Middle frontal gyrus (tissue), 1 donor: Measurements from ENCODE around the gene WDSUB1.

Source experiments
- DNase-seq: peaks from one replicate; pipeline ENCODE4 v3.0.0-alpha.2; 2015; ENCODE audit warnings: low spot score; ENCODE audit errors: extremely low spot score

The WDSUB1 gene

GRCh38 chr2:159266554-159266953 lies 19.9 kb downstream of the WDSUB1 start:
- no peak for DNase-seq

- no peak for DNase-seq
Measured at GRCh38 chr2:159265171-159265576, 21.3 kb downstream of the WDSUB1 start.

- DNase-seq, result no peak
Measured at GRCh38 chr2:159262904-159263303, 23.6 kb downstream of the WDSUB1 start.

GRCh38 chr2:159262226-159262625 lies 24.3 kb downstream of the WDSUB1 start:
- DNase-seq, result no peak

DNA sequence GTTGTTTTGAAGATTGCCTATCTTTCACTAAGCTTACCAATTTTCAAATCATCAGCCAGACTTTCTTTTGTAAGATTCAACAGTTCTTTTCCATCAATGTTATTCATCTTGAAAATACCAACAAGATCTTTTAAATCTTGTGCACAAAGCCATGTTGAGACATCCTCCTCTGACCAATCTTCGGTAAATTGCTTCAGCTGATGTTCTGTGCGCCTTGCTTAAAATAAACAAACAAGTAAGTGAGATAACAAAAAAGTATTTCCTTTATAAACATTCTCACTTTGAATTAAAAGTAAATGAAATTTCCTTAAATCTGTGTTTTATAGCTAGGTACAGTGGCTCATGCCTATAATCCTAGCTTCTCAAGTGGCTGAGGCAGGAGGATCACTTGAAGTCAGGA lies 30.3 kb downstream of the WDSUB1 start:
- no peak for DNase-seq

- no peak for DNase-seq
Measured at GRCh38 chr2:159252905-159253304, 33.6 kb downstream of the WDSUB1 start.

DNA sequence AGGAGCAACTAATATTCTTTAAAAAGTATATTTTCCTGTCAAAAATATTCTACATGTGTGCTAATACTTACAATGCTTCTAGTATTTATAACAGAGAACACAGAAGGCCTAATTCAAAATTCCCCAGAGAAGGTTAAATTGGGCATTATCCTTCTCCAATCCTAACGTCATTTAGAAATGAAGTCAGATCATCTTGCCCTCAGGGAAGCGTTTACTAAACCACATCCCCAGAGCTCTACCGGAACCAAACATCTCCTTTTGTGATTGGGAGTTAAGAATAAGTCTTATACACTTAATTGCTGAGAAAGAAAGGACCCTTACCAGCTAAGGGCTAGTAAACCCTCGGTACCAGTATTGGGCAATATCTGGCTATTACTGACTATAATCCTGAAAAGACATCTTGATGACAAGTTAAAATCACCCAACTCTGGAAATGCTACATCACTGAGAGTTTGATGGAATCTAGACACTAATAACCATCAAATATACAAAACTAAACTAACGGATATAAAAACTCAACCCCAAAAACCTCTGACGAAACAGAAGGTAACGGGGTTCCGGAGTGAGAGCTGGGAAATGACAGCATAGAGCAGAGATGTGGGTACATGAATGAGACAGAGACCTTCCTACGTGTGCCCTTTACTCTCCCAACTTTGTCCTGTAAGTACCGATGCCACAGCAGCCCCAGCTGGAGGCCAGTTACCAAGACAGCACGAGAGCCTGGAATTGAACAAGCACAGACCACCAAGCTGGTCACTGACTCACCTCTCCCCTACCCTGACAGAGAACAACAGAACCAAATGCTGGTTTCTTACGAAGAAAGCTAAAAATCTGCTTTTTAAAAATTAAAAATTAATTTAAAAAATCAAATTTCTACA lies 35.0 kb downstream of the WDSUB1 start:
- DNase-seq, result no peak

GRCh38 chr2:159249990-159250715 lies 36.4 kb downstream of the WDSUB1 start:
- no peak for DNase-seq

DNA sequence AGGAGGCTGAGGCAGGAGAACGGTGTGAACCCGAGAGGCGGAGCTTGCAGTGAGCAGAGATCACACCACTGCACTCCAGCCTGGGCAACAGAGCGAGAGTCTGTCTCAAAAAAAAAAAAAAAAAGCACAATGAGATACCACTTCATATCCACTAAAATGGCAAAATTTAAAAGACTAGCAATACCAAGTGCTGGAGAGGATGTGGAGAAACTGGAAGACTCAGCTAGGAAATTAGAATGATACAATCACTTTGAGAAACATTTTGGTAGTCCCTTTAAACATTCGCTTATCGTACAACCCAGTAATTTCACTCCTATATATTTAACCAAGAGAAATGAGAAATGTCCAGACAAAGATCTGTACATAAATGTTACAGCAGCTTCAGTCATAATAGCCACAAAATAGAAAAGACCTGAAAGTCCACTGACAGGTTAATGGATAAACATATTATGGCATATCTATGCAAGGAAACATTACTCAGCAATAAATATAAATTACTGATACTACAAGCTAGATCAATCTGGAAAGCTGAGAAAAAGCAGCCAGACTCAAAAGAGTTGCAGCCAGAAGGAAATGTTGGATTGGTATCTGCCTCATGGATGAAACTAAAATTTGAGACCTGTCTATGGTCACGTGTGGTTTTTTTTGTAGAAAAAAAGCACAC lies 40.0 kb downstream of the WDSUB1 start:
- DNase-seq, result no peak

GRCh38 chr2:159243529-159243928 lies 43.0 kb downstream of the WDSUB1 start:
- DNase-seq, result no peak

GRCh38 chr2:159234868-159235267 lies 51.6 kb downstream of the WDSUB1 start:
- DNase-seq, result no peak

DNA sequence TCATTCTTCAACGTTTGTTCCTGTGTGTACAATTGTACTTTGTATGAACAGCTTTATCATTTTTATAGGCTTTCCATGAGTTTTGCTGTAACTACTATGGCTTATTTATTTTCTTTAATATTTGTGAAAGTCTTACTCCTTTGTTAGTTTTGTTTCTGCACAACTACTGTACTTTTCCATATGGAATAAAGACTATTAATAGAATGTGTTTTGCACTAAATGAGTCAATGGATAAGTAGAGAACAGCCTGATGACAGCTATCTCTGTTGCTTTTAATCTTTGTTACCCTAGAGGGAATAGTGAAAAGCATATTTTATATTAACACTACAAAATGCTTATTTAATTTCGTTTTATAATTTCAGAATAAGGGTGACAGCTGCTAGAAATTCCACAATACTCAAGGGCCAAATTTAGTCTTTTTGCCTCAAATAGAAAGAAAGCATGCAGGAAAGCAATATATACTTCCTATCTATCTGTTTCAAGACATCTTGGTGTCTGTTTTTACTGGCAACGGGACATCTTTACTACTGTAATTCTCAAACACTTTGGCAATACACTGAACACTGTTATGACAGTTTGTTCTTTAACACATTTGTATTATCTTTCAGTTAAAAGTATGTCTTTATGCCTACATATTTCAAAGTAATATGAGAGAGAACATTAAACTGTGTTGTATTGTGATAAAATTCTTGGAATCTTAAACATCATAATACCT lies 53.9 kb downstream of the WDSUB1 start:
- DNase-seq, result no peak

DNA sequence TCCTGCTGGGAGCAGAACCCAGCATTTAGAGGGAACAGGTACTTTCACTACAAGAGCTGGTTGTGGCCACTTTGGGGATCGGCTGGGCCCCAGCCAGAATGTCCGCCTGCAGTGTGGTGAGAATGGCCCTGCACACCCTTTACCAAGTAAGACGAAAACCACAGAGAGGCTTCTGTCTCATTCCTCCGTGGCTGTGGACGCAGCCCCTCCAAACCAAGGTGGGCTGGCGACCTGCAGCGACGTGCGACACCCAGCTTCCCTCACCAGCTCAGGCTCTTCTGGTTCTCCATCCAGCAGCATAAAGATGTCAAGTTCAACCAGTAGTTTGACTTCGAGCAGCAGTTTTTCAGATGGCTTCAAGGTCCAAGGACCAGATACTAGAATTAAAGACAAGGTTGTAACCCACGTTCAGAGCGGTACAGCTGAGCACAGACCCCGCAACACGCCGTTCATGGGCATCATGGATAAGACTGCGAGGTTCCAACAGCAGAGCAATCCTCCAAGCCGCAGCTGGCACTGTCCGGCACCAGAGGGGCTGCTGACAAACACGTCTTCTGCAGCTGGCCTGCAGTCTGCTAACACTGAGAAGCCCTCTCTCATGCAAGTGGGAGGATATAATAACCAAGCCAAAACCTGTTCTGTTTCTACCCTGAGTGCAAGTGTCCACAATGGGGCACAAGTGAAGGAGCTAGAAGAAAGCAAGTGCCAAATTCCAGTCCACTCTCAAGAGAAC lies 56.2 kb downstream of the WDSUB1 start:
- no peak for DNase-seq

- DNase-seq, result no peak
Measured at GRCh38 chr2:159229476-159230144, 56.9 kb downstream of the WDSUB1 start.

GRCh38 chr2:159228081-159228581 lies 58.4 kb downstream of the WDSUB1 start:
- DNase-seq, result no peak

DNA sequence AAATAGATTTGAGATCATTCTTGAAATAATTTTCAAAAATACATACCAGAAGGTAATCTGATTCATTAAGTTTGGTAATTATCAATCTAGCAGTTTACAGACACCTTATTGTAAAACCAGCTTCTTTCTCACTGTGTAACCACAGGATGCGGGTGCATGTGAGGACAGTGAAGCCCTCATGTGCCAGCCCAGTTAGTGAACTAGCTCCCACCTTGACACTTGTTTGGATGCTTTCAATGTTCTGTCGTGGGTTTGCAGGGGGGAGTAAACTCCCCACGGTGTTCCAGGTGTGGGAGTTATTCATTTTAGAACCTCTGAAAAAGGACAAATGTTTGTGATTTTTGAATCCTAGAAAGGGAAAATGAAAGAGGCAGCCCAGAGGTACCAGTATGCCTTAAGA lies 59.0 kb downstream of the WDSUB1 start:
- DNase-seq, result no peak

DNA sequence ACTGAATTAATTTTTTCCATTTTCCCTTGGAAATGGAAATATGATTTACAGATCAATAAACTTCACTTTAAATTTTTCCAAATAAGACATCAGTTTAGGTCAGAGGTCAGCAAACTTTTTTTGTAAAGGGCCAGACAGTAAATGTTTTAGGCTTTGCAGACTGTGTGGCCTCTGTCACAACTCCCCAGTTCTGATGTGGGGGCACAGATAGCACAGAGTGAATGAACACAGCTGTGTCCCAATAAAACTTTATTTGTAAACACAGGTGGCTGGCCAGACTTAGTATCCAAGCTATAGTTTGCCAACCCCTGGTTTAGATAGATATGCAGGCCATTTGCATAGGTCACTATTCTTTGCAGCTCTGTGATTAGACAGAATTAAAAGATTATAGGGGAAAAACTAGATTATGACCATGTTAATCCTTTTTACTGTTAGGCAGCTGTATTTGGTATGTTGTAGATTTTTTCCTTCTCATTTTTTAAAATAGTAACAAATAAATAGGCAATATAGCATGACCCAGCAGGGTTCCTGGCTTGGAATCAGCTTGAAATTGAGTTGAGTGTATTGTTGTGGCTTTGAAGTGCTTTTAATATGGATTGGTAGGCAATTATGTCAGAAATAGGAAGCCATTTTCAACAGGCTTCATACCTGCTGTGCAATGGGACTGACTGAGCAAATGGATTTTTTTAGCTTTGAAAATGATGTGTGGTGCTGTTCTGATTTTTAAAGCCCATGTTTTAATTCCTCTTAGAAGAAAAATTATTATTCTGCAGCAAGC lies 59.7 kb downstream of the WDSUB1 start:
- DNase-seq, result no peak

GRCh38 chr2:159226059-159226461 lies 60.4 kb downstream of the WDSUB1 start:
- no peak for DNase-seq
